OCI-LY3 (cell line): ENCODE data around the gene CASP12.

Experiments
- H2AFZ ChIP-seq: fragments of 200-600, 300-600 bp; shearing (Covaris generic); 2 replicates; pipeline ENCODE4 v1.6.0; 2014; ENCODE audit warnings: antibody characterized with exemption, low read depth, low read length
- H3K27ac ChIP-seq: fragments of 200-600, 300-600 bp; sonication (generic); 2 replicates; pipeline ENCODE4 v1.5.1; 2014; ENCODE audit warnings: mild to moderate bottlenecking, low read length, moderate library complexity, mixed read lengths
- H3K27me3 ChIP-seq: fragments of 200-600, 300-600 bp; sonication (generic); 2 replicates; pipeline ENCODE4 v1.6.1; 2014; ENCODE audit warnings: low read depth, low read length, mixed read lengths
- H3K36me3 ChIP-seq: fragments of 200-600, 300-600 bp; sonication (generic); replicated peaks from 2 replicates; pipeline ENCODE3; 2014; ENCODE audit warnings: low read depth, low read length, mixed read lengths
- H3K4me1 ChIP-seq: fragments of 300-600, 200-600 bp; sonication (generic); 2 replicates; pipeline ENCODE4 v1.6.1; 2014; ENCODE audit warnings: low read length, mixed read lengths
- H3K4me2 ChIP-seq: fragments of 200-600, 300-600 bp; sonication (generic); 2 replicates; pipeline ENCODE4 v1.6.1; 2014; ENCODE audit warnings: low read length, mixed read lengths
- H3K4me3 ChIP-seq: fragments of 300-600, 200-600 bp; sonication (generic); 2 replicates; pipeline ENCODE4 v1.5.1; 2014; ENCODE audit warnings: antibody characterized with exemption, mild to moderate bottlenecking, low read length, moderate library complexity
- H3K79me2 ChIP-seq: fragments of 300-600, 200-600 bp; shearing (Covaris generic); 2 replicates; pipeline ENCODE4 v1.6.1; 2014; ENCODE audit warnings: mild to moderate bottlenecking, low read length, mixed read lengths
- H3K9ac ChIP-seq: fragments of 300-600, 200-600 bp; shearing (Covaris generic); 2 replicates; pipeline ENCODE4 v1.6.0; 2014; ENCODE audit warnings: mild to moderate bottlenecking, low read length, moderate library complexity
- H3K9me3 ChIP-seq: fragments of 200-600, 300-600 bp; shearing (Covaris generic); 2 replicates; pipeline ENCODE4 v1.6.1; 2014; ENCODE audit warnings: low read length, mixed read lengths; ENCODE audit not compliant: insufficient read depth
- H4K20me1 ChIP-seq: fragments of 200-600, 300-600 bp; sonication (generic); 2 replicates; pipeline ENCODE4 v1.6.1; 2016; ENCODE audit warnings: low read length, mixed read lengths; ENCODE audit not compliant: insufficient read depth
- CTCF ChIP-seq: fragments of 200-600, 300-600 bp; sonication (generic); IDR thresholded peaks from 2 replicates; pipeline ENCODE4 v1.5.1; 2014; ENCODE audit warnings: antibody characterized with exemption, low read length, low read depth
- EZH2phosphoT487 ChIP-seq: fragments of 200-600 bp; shearing (Covaris generic); IDR thresholded peaks from 2 replicates; pipeline ENCODE4 v1.6.1; 2018; ENCODE audit warnings: antibody characterized with exemption, mixed run types, low read depth

Gene CASP12

GRCh38 chr11:104897891-104898684 is at the start of gene CASP12:
Gene CASP12 (minus strand): TSS chr11:104898460.
- Histone ChIP-seq H2AFZ (peak within 1 kb of the TSS; percentile 62), H3K9ac (peak within 1 kb of the TSS; percentile 38), H3K4me1 (peaks cover 15% of the 10 kb centered on the region), H3K27me3 (no peaks in the 10 kb centered on the region), H3K4me2 (peak within 1 kb of the TSS; percentile 75), H3K79me2 (no peaks in the 10 kb centered on the region), H3K4me3 (peak within 1 kb of the TSS; percentile 64), H3K36me3 (no peaks in the 10 kb centered on the region), H3K27ac (peak within 1 kb of the TSS; percentile 29), H3K9me3 (no peaks in the 10 kb centered on the region), H4K20me1 (no peaks in the 10 kb centered on the region)
- TF ChIP-seq CTCF, result no peak
- TF ChIP-seq EZH2phosphoT487, result no peak

- no peak overlapping the region for H3K27ac ChIP-seq
- no peaks in the 10 kb centered on the region for H3K36me3 ChIP-seq
- no peak overlapping the region for H2AFZ ChIP-seq
- H4K20me1 ChIP-seq, result no peaks in the 10 kb centered on the region
- no peak overlapping the region for H3K9ac ChIP-seq
- H3K9me3 ChIP-seq, result no peaks in the 10 kb centered on the region
- no peaks in the 10 kb centered on the region for H3K27me3 ChIP-seq
- H3K4me2 ChIP-seq, result no peak overlapping the region
- H3K4me1 ChIP-seq, result no peaks in the 10 kb centered on the region
- H3K79me2 ChIP-seq, result no peaks in the 10 kb centered on the region
- H3K4me3 ChIP-seq, result no peak overlapping the region
- TF ChIP-seq CTCF (peak; percentile 51), EZH2phosphoT487 (no peak)
Measured at GRCh38 chr11:104946907-104947306, 48.6 kb upstream of the CASP12 start.

- no peaks in the 10 kb centered on the region for H3K79me2 ChIP-seq
- no peaks in the 10 kb centered on the region for H3K36me3 ChIP-seq
- H3K27ac ChIP-seq, result no peak overlapping the region
- no peaks in the 10 kb centered on the region for H3K9me3 ChIP-seq
- no peaks in the 10 kb centered on the region for H3K27me3 ChIP-seq
- no peak overlapping the region for H3K9ac ChIP-seq
- no peak overlapping the region for H2AFZ ChIP-seq
- H3K4me2 ChIP-seq, result no peak overlapping the region
- H4K20me1 ChIP-seq, result no peaks in the 10 kb centered on the region
- TF ChIP-seq CTCF (no peak), EZH2phosphoT487 (no peak)
- H3K4me3 ChIP-seq, result no peak overlapping the region
- no peaks in the 10 kb centered on the region for H3K4me1 ChIP-seq
Measured at GRCh38 chr11:104944076-104944475, 45.8 kb upstream of the CASP12 start.

GRCh38 chr11:104943561-104943960 is 45.3 kb upstream of the CASP12 start:
- Histone ChIP-seq H2AFZ (no peak overlapping the region), H3K9me3 (no peaks in the 10 kb centered on the region), H3K27ac (no peak overlapping the region), H3K27me3 (no peaks in the 10 kb centered on the region), H3K9ac (no peak overlapping the region), H4K20me1 (no peaks in the 10 kb centered on the region), H3K4me3 (no peak overlapping the region), H3K36me3 (no peaks in the 10 kb centered on the region), H3K4me2 (no peak overlapping the region), H3K79me2 (no peaks in the 10 kb centered on the region), H3K4me1 (no peaks in the 10 kb centered on the region)
- TF ChIP-seq EZH2phosphoT487, result no peak
- no peak for TF ChIP-seq CTCF
